Mucosa of descending colon (tissue), 3 donors: ENCODE data around the gene PATZ1. TPM values are rescaled to one million over a fixed set of nuclear protein-coding genes. Genes with fewer than 3 reads are reported as not detected.

Experiments
- ATAC-seq: fragments of 200-7000 bp; cut with Tn5 transposase; one replicate; pipeline ENCODE4 v1.9.1; 2020; ENCODE audit warnings: mild to moderate bottlenecking, moderate library complexity
- DNase-seq, 3 donors: peaks; one replicate each; pipeline ENCODE4 v3.0.0-alpha.2; 2020
- H3K36me3 ChIP-seq: fragments of 200-600 bp; one replicate; pipeline ENCODE4 v1.8.0; 2021; ENCODE audit warnings: low read depth, mild to moderate bottlenecking
- H3K4me1 ChIP-seq: fragments of 200-600 bp; one replicate; pipeline ENCODE4 v1.8.0; 2021; ENCODE audit warnings: low read depth, mild to moderate bottlenecking
- H3K4me3 ChIP-seq: fragments of 200-600 bp; one replicate; pipeline ENCODE4 v1.8.0; 2021; ENCODE audit warnings: mild to moderate bottlenecking
- H3K9me3 ChIP-seq: fragments of 200-600 bp; one replicate; pipeline ENCODE4 v1.8.0; 2021; ENCODE audit warnings: mild to moderate bottlenecking
- intact Hi-C, 2 donors: fragments of 100-400 bp; cut with DNase I in 1 of 2; cut with micrococcal nuclease in 1 of 2; formaldehyde crosslinking; loops; one replicate each; pipeline versions ENCODE4 v1.11.0 to v1.11.1; 2022; cut with DNase I, micrococcal nuclease
- total RNA-seq, 3 donors: library from RNA; stranded (reverse); fragmentation: NEBNext Ultra II Directional in 2 of 3; extraction: Animal tissue kit (Norgen Biotek cat#: 25700) in 2 of 3; gene quantifications; one replicate each; pipeline versions ENCODE4 v1.2.1 to v1.2.4, GENCODE V29; 2021 to 2023
- TF ChIP-seq, protein P1 (sequence below): fragments of 200-600 bp; IDR thresholded peaks from one replicate; pipeline ENCODE4 v1.8.0; 2022; ENCODE audit warnings: antibody characterized with exemption, mild to moderate bottlenecking
- donor health status: DM: no; HTN: no; CAD: no; lungs with moderate emphysema.
- donor health status: DM: no; HTN: no; CAD: no.
- donor health status: DM: no; HTN: yes; CAD: no.

Gene PATZ1
- total RNA-seq, 3 donors from 2014 or later, result 16.5 to 23.1 (median 16.9) TPM

DNA sequence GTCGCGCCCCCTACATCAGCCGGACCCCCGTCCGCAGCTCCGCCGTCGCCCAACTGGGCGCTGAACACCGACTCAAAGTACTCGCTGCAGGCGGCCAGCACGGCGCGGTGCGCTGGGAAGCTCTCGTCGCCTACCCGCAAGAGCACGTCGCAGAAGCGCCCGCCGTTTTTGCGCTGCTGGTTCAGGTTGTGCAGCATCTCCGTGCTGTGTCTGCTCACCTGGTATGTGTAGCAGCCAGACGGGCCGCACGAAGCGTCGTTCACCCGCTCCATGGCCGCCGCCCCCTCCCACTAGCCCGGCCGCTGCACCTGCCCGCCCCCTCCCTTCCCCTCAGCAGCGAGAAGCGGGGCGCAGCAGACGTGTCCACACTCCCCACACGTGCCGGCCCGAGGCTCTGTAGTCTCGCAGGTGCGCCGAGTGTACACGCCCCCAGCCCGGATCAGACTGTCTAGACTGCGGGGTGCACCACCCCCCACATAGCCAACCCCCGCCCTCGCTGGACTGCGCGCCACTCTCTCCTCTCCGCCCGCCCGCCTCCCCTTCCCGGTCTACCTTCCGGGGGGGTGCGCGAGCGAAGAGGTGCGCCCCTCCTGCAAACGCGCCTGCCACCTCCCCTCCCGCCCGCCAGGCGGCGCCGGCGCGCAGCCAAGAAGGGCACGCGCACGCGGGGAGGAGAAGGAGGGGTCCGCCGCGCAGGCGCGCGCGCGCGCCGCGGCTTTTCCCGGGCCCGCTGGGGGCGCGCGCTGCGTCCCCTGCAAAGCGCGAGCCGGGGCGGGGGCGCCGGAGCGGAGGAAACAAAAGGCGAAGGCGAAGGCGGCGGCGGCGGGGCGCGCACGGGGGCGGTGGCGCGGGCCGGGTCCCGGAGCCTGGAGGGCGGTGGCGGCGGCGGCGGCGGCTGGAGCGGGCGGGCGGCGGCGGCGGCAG, 553 bp downstream of the PATZ1 start:
- DNase-seq (peak; percentile 88 to 91 (median 90)), ATAC-seq (peak; percentile 76)
- no peaks in the 10 kb centered on the region for H3K9me3 ChIP-seq
- H3K36me3 ChIP-seq, result no peaks in the 10 kb centered on the region
- intact Hi-C loops, result no loop called here
- peak overlapping the region; percentile 38 for H3K4me3 ChIP-seq
- peaks cover 32% of the 10 kb centered on the region for H3K4me1 ChIP-seq
- TF ChIP-seq, protein P1, sequence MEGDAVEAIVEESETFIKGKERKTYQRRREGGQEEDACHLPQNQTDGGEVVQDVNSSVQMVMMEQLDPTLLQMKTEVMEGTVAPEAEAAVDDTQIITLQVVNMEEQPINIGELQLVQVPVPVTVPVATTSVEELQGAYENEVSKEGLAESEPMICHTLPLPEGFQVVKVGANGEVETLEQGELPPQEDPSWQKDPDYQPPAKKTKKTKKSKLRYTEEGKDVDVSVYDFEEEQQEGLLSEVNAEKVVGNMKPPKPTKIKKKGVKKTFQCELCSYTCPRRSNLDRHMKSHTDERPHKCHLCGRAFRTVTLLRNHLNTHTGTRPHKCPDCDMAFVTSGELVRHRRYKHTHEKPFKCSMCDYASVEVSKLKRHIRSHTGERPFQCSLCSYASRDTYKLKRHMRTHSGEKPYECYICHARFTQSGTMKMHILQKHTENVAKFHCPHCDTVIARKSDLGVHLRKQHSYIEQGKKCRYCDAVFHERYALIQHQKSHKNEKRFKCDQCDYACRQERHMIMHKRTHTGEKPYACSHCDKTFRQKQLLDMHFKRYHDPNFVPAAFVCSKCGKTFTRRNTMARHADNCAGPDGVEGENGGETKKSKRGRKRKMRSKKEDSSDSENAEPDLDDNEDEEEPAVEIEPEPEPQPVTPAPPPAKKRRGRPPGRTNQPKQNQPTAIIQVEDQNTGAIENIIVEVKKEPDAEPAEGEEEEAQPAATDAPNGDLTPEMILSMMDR, result peak; percentile 83

DNA sequence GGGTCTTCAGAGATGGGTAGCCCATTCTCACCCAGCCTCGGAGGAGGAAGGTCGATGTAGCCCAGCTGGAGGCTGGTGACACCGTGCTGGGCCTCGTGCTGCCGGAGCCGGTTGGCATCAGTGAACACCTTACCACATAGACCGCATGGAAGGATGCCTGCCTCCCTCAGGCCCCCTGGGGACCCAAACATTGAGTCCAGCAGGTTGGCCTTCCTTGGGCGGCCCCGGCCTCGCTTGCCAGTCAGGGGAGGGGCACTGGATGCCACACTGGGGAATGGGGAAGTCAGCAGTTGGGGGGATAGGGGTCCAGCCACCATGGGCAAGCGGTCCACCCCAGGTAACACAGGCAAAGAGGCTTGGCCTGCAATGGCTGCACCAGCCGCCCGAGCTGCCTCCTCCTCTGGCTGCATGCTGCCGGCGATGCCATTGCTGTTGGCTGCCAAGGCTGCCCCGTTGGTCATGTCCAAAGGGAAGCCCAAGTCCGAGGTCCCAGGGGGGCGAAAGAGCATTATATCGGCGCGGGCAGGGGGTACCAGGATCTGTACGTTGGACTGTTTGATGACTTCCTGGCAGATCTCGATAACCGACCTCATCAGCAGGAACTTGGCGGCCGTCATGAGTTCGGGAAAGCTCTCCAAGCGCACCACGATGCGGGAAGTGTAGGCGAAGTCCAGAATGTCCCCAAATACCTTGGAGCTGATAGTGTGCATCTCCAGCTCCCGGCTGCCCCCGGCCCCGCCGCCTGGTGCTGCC, 1.4 kb downstream of the PATZ1 start:
- DNase-seq (peak; percentile 62 to 77 (median 72)), ATAC-seq (peak; percentile 27)
- TF ChIP-seq, protein P1, result no peak
- intact Hi-C loops, result no loop called here
- Histone ChIP-seq H3K36me3 (no peaks in the 10 kb centered on the region), H3K9me3 (no peaks in the 10 kb centered on the region), H3K4me1 (peaks cover 38% of the 10 kb centered on the region), H3K4me3 (peak overlapping the region; percentile 38)

DNA sequence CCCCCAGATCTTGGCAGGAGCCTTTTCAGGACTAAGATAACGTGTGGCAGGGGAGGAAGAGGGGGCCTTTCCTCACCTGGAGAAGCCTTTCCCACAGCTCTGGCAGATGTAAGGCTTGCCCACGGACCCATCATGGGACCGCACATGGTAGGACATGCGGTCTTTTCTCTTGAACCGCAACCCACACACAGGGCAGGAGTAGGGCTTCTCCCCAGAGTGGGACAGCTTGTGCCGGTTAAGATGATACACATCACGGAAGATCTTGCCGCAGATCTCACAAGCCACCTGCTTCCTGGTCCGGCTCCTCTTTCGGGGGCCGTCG, 1.9 kb downstream of the PATZ1 start:
- intact Hi-C loops, result no loop called here
- ATAC-seq (no peak), DNase-seq (no peak)
- Histone ChIP-seq H3K4me1 (peaks cover 38% of the 10 kb centered on the region), H3K9me3 (no peaks in the 10 kb centered on the region), H3K36me3 (no peaks in the 10 kb centered on the region), H3K4me3 (no peak overlapping the region)
- TF ChIP-seq, protein P1, result no peak

DNA sequence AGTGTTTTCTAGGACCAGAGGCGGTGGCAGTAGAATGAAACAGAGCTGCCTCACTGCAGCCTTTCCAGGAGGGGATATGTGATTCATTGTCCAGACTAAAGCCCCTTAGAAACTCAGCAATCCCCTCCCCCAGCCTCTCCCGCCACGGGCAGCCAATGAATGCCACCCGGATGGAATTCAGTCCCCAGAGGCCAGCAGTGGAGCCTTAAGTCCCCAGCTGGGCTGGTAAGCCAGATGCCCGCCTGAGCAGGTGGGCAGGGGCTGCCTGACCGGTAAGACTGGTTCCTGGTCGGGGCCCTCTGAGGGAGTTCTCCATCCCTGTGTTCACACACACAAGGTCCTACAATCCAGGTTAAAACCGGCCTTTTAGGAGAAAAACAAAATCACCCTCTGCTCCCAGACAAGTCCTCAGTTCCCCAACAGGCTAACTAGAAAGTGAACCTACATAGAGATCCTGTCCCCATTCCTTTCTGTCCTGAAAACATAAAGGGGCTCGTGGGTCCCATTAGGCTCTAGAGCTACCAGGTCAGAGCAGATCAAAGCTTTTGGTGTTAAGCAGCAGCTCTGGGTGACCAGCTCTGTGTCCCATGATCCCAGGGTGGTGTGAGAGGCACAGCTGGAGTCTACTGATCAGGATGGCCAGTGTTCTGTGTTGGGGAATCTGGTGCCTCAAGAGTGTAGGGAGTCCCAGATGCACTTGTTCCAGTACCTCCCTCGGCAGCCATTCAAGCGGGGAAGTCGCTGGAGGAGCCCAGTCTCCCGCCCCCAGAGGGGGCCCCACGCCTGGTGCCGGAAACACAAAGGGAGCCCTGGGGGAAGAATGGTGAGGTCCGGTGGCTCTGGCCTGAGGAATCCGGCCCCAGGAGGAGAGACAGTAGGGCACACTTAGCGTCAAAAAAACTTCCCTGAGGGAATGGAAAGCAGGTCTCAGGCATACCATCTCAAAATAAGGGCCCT, 2.6 kb downstream of the PATZ1 start:
- Histone ChIP-seq H3K36me3 (no peaks in the 10 kb centered on the region), H3K4me1 (peaks cover 38% of the 10 kb centered on the region), H3K4me3 (no peak overlapping the region), H3K9me3 (no peaks in the 10 kb centered on the region)
- intact Hi-C loops, result no loop called here
- peak; percentile 42 for ATAC-seq
- DNase-seq, result peak; percentile 82 to 88 (median 83)
- TF ChIP-seq, protein P1, result no peak
